ENCODE data around the gene HEMK1.

GRCh38 chr3:50583897-50584296 lies 14.6 kb downstream of the HEMK1 start:
- TF ChIP-seq, protein P1, sequence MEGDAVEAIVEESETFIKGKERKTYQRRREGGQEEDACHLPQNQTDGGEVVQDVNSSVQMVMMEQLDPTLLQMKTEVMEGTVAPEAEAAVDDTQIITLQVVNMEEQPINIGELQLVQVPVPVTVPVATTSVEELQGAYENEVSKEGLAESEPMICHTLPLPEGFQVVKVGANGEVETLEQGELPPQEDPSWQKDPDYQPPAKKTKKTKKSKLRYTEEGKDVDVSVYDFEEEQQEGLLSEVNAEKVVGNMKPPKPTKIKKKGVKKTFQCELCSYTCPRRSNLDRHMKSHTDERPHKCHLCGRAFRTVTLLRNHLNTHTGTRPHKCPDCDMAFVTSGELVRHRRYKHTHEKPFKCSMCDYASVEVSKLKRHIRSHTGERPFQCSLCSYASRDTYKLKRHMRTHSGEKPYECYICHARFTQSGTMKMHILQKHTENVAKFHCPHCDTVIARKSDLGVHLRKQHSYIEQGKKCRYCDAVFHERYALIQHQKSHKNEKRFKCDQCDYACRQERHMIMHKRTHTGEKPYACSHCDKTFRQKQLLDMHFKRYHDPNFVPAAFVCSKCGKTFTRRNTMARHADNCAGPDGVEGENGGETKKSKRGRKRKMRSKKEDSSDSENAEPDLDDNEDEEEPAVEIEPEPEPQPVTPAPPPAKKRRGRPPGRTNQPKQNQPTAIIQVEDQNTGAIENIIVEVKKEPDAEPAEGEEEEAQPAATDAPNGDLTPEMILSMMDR (conservative IDR thresholded peaks at IDR 0.05; ENCODE audit: low read length), result no peak
- TF ChIP-seq EZH2phosphoT487 (IDR thresholded peaks at IDR 0.05; ENCODE audit: borderline replicate concordance, low read depth, low read length), result no peak
